Measurements from ENCODE around the gene ISG20. TPM values are rescaled to one million over a fixed set of nuclear protein-coding genes. Genes with fewer than 3 reads are reported as not detected.

Gene ISG20
- total RNA-seq, 2 experiments from 2014 or later, result 209 to 215 TPM

DNA sequence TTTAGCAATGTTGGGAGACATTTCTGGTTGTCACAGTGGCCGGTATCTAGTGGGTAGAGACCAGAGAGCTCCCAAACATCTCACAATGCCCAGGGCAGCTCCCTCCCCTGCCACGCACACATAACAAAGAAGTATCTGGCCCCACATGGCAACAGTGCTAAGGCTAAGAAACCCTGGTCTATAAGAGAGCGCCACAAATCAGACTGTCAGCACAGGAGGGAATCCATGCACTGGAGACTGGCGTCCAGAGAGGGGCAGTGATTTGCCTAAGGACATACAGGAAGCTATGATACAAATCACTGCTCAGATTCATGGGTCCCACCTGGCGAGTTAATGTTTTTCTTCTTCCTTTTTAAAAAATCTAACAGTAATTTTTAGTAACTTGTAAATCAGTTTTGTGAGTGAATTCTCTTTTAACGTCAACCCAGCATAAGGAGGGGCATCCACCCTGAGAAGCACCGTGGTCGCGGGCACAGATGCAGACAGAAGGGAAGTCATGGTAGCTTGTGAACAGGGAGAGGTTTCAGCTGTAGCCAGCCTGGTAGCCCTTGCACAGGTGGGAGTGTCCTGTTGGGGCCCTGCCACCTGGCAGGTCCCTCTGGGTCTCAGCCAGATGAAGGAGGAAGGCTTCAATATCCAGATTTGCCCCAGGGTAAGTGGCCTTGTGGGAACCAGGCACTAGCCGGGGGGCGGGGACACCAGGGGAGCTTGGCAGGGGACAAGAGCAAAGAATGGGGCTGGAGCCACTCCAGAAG lies 8.7 kb downstream of the ISG20 start:
- Mint-ChIP-seq H3K9me3 (no peaks in the 10 kb centered on the region), H3K27me3 (no peaks in the 10 kb centered on the region), H3K36me3 (peaks cover 34% of the 10 kb centered on the region), H3K27ac (peak overlapping the region; percentile 90), H3K4me1 (peaks cover 65% of the 10 kb centered on the region), H3K4me3 (peak overlapping the region; percentile 8)
- POLR2A ChIA-PET, result interaction anchor here (0.6 to 4.7 kb wide), 3 partner anchors 12 to 23 kb away, joined by 3 to 17 read pairs (median 3); no protein-coding TSS in a partner anchor
- no peak for DNase-seq
- no peak for ATAC-seq (ENCODE audit: low read depth)

DNA sequence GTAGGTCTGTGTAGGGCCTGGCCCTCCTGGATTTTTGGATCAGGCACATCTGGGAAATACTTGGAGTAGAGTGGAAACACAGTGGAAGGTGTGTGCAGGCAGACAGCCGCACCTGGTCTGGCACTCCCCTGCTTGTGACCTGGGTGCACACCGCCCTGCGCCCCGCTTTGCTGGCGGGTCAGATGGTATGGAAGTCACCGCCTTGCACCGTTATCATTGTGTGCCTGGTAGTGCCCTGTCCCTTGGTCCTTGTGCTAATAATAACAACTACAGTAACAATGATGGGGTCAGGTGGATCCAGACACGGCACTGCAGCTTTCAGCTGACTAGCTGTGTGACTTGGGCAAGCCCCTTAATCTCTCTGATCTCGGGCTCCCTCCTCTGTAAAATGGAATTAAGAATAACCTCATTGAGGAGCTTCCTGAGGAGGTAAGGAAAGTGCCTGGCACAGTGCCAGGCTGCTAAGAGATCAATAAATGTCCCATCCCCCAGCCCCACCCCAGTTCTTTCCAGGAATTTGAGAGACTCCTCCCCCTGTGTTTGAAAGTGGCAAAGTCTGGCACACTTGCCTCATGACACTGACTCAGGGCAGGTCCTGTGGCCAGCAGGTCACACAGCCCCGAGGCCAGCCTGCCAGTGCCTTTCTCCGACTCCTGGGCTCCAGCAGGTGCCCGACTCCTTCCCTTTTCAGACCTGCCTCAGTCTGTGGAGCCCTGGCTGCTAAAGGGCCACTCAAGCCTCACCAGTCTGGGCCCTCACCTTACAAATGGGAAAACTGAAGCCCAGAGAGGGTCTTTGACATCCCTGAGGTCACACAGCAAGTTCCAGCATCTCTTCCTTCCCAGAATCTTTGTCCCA lies 9.8 kb downstream of the ISG20 start:
- peaks cover 33% of the 10 kb centered on the region for H3K36me3 Mint-ChIP-seq
- peak overlapping the region; percentile 90 for H3K27ac Mint-ChIP-seq
- POLR2A ChIA-PET, result interaction anchor here (1.1 to 4.7 kb wide), 4 partner anchors 15 to 24 kb away, joined by 3 to 17 read pairs (median 6); no protein-coding TSS in a partner anchor
- no peaks in the 10 kb centered on the region for H3K9me3 Mint-ChIP-seq
- peaks cover 67% of the 10 kb centered on the region for H3K4me1 Mint-ChIP-seq
- H3K27me3 Mint-ChIP-seq, result no peaks in the 10 kb centered on the region
- DNase-seq, result no peak
- peak overlapping the region; percentile 79 for H3K4me3 Mint-ChIP-seq
- no peak for ATAC-seq (ENCODE audit: low read depth)

DNA sequence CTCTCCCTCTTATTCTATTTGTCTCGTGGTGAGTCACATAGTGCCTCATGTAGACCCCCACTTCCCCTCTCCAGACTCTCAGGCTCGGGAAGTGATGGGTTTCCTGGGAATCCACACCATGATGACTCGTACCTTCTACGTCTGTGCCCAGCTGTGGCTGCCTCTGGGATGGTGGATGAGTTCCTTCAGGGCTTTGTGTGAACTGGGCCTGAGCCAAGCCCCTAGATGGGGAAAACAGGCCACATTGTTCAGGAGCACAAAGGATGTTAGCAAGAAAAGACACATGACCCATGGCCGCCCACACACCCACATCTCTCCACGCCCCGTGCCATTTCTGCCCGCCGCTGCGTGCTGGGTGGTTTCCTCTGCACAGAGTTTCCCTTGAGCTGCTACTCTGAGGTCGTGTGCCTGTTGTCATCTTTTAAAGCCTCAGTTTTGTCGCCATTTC lies 10.5 kb downstream of the ISG20 start:
- Mint-ChIP-seq H3K36me3 (peaks cover 28% of the 10 kb centered on the region), H3K4me3 (peak overlapping the region; percentile 79), H3K4me1 (peaks cover 63% of the 10 kb centered on the region), H3K9me3 (no peaks in the 10 kb centered on the region), H3K27ac (peak overlapping the region; percentile 90), H3K27me3 (no peaks in the 10 kb centered on the region)
- POLR2A ChIA-PET, result interaction anchor here (0.8 to 1.6 kb wide), 6 partner anchors 9 to 27 kb away, joined by 3 to 8 read pairs (median 5); partner anchors contain the start of gene AEN
- peak; percentile 78 for DNase-seq
- peak; percentile 90 for ATAC-seq (ENCODE audit: low read depth)

DNA sequence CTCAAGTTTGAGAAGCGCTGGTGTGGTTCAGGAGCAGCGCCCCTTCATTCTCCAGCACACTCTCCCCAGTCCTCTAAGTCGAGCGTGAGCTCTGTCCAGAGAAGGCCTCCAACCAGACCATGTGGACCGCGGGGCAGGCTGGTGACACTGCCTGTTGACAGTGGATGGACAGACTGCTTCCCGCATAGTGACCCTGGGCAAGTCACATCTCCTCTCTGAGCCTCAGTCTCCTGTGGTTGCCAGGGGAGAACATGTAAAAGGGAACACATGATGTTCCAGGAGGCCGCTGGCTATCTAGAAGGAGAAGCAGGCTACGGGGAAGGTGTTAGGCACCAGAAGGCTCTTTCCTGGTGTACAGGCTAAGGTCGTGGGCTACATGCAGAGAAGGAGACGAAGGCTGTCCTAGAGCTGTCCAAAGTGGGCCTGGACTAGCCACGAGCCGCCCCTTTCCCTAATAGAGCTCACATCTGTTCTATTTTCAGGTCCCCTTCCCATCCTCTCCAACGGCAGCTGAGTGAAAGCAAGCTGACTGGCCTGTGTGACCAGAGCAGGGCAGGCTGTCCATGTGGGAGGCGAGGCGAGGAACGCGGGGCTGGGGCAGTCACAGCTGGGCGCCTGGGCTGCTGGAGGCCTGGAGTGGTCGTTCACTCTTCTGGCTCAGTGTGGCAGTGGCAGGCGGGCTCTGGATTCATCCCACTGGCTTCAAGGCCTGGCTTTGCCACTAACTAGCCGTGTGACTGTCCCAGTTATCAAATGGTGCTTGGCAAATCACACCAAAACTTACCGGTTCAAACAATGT lies 11.1 kb downstream of the ISG20 start:
- H3K27me3 Mint-ChIP-seq, result no peaks in the 10 kb centered on the region
- no peak for DNase-seq
- peaks cover 31% of the 10 kb centered on the region for H3K36me3 Mint-ChIP-seq
- peak overlapping the region; percentile 90 for H3K27ac Mint-ChIP-seq
- ATAC-seq (ENCODE audit: low read depth), result no peak
- H3K9me3 Mint-ChIP-seq, result no peaks in the 10 kb centered on the region
- H3K4me1 Mint-ChIP-seq, result peaks cover 63% of the 10 kb centered on the region
- peak overlapping the region; percentile 79 for H3K4me3 Mint-ChIP-seq
- POLR2A ChIA-PET, result interaction anchor here (0.8 to 1.6 kb wide), 6 partner anchors 8 to 28 kb away, joined by 3 to 8 read pairs (median 5); partner anchors contain the start of gene AEN

DNA sequence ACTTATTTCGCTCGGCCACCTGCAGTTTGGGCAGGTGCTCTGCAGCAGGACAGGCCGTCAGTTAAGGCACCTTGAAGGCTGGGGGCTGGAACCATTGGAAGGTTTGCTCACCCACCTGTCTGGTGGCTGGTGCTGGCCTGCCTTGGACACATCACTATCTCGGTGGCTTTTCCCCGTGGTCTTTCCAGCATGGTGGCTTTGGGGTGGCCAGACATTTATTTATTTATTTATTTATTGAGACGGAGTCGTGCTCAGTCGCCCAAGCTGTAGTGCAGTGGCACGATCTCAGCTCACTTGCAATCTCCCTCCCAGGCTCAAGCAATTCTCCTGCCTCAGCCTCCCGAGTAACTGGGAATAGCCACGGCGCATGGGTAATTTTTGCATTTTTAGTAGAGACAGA lies 11.7 kb downstream of the ISG20 start:
- Mint-ChIP-seq H3K4me3 (peak overlapping the region; percentile 16), H3K27me3 (no peaks in the 10 kb centered on the region), H3K4me1 (peaks cover 62% of the 10 kb centered on the region), H3K27ac (peak overlapping the region; percentile 56), H3K36me3 (peaks cover 28% of the 10 kb centered on the region), H3K9me3 (no peaks in the 10 kb centered on the region)
- no peak for DNase-seq
- POLR2A ChIA-PET, result interaction anchor here (1.5 to 1.6 kb wide), 2 partner anchors 25 to 26 kb away, joined by 5 to 8 read pairs; no protein-coding TSS in a partner anchor
- no peak for ATAC-seq (ENCODE audit: low read depth)

DNA sequence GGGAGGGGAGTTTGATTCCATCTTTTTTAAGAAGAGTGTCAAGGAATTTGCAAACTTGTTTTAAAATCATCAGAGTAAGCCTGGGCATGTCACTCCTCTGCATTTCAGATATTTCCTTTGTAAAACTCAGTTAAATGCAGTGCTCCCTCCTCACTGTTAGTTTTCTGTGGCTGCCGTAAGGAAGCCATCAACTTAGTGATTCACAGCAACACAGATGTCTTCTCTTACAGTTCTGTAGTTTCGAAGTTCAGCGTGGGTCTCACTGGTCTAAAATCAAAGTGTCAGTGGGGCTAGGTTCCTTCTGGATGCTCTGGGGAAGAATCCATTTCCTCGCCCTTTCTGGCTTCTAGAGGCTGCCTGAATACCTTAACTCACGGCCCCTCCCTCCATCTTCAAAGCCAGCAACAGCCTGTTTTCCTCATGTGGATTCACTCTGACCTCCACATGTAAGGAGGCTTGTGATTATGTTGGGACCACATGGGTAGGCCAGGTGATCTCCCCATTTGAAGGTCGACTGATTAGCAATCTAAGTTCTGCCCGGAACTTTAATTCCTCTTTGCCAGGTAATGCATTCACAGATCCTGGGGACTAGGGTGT lies 12.4 kb downstream of the ISG20 start:
- no peak for DNase-seq
- Mint-ChIP-seq H3K36me3 (peaks cover 22% of the 10 kb centered on the region), H3K4me1 (peaks cover 61% of the 10 kb centered on the region), H3K27ac (peak overlapping the region; percentile 56), H3K4me3 (no peak overlapping the region), H3K27me3 (no peaks in the 10 kb centered on the region), H3K9me3 (no peaks in the 10 kb centered on the region)
- no peak for ATAC-seq (ENCODE audit: low read depth)
- POLR2A ChIA-PET, result no interaction called here

DNA sequence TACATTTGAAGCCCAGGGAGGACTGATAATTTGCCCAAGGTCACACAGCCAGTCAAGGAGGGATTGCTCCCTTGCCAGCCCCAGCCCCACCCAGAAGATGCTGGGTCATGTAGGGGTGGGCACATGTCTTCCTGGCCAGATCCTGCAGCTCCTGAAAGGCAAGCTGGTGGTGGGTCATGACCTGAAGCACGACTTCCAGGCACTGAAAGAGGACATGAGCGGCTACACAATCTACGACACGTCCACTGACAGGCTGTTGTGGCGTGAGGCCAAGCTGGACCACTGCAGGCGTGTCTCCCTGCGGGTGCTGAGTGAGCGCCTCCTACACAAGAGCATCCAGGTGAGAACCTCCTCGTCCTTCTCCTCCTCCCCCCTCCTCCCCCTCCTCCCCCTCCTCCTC lies 13.2 kb downstream of the ISG20 start:
- H3K36me3 Mint-ChIP-seq, result peaks cover 20% of the 10 kb centered on the region
- no peak for ATAC-seq (ENCODE audit: low read depth)
- H3K27me3 Mint-ChIP-seq, result no peaks in the 10 kb centered on the region
- H3K27ac Mint-ChIP-seq, result peak overlapping the region; percentile 56
- H3K9me3 Mint-ChIP-seq, result no peaks in the 10 kb centered on the region
- H3K4me1 Mint-ChIP-seq, result peaks cover 59% of the 10 kb centered on the region
- POLR2A ChIA-PET, result no interaction called here
- no peak overlapping the region for H3K4me3 Mint-ChIP-seq
- no peak for DNase-seq

DNA sequence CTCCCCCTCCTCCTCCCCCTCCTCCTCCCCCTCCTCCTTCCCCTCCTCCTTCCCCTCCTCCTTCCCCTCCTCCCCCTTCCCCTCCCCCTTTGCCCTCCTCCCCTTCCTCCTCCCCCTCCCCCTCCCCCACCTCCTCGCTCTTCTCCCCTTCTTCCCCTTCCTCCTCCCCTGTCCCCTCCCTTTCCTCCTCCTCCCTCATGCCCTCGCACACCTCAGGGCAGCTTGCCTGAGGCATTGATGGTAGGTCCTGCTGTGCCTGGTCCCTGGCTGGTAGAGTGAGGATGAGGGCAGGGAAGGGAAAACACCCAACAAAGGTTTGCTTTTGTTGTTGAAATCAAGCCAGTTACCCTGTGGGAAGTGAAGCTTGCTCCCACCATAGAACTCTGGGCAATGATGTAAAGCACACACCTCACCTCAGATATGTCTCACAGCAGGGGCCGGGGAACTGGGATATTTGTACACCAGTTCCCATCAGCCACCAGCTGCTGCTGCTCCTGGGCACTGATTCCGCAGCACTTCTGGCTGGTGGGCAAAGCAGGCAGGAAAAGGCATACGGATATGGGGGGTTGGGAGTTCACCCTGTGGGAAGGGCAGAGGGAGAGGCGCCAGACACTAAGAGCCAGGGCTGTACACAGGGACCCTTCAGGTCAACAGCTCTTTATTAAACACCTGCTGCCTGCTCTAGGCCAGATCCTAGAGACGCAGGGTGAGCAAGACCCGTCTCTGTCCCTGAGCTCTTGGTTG lies 13.8 kb downstream of the ISG20 start:
- H3K36me3 Mint-ChIP-seq, result peaks cover 18% of the 10 kb centered on the region
- H3K4me1 Mint-ChIP-seq, result peaks cover 57% of the 10 kb centered on the region
- H3K9me3 Mint-ChIP-seq, result no peaks in the 10 kb centered on the region
- ATAC-seq (ENCODE audit: low read depth) (no peak), DNase-seq (no peak)
- H3K4me3 Mint-ChIP-seq, result no peak overlapping the region
- H3K27me3 Mint-ChIP-seq, result no peaks in the 10 kb centered on the region
- peak overlapping the region; percentile 79 for H3K27ac Mint-ChIP-seq
- POLR2A ChIA-PET, result interaction anchor here (1.1 kb wide), 1 partner anchor 30 kb away, joined by 3 read pairs; no protein-coding TSS in a partner anchor

DNA sequence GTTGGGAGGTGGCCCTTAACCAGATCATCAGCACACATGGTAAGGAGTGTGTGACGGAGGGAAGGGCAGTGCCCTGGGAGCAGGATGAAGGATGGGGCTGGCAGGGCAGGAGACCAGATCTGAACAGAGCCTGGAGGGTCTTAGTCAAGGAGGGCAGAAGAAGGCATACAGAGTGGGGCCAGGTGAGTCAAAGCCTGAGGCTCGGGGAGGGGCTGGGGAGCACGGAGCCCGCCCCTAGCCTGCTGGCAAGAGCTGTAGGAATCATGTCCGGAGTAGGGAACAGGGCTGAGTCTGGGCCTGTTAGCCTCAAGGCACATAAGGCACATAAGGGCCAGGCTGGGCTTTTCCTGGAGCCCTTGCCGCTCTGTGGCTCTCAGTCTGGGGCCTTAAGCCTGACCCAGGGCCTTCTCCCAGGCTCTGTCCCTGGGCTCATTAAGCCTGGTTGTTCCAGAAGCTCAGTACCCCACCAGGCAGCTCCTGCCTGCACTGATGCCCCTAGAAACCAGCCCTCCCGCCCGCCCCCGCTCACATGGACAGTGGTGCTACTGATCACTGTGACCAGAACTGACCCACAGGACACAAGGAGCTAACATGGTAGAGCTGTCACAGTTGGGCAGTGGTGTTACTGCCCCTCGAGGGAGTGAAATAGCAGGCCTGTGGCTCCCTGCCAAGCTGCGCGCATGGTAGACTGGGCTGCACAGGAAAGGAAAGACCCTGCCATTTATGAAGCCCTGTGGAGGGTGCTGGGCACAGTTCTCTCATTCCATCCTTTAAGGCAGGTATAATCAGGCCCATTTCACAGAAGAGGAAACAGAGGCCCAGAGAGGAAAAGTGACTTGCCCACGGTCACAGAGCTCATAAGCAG lies 14.6 kb downstream of the ISG20 start:
- Mint-ChIP-seq H3K36me3 (peaks cover 17% of the 10 kb centered on the region), H3K9me3 (no peaks in the 10 kb centered on the region), H3K4me1 (peaks cover 48% of the 10 kb centered on the region), H3K4me3 (no peak overlapping the region), H3K27me3 (no peaks in the 10 kb centered on the region), H3K27ac (peak overlapping the region; percentile 79)
- POLR2A ChIA-PET, result interaction anchor here (1.1 to 1.2 kb wide), 2 partner anchors 17 to 31 kb away, joined by 3 read pairs; no protein-coding TSS in a partner anchor
- ATAC-seq (ENCODE audit: low read depth), result no peak
- no peak for DNase-seq

DNA sequence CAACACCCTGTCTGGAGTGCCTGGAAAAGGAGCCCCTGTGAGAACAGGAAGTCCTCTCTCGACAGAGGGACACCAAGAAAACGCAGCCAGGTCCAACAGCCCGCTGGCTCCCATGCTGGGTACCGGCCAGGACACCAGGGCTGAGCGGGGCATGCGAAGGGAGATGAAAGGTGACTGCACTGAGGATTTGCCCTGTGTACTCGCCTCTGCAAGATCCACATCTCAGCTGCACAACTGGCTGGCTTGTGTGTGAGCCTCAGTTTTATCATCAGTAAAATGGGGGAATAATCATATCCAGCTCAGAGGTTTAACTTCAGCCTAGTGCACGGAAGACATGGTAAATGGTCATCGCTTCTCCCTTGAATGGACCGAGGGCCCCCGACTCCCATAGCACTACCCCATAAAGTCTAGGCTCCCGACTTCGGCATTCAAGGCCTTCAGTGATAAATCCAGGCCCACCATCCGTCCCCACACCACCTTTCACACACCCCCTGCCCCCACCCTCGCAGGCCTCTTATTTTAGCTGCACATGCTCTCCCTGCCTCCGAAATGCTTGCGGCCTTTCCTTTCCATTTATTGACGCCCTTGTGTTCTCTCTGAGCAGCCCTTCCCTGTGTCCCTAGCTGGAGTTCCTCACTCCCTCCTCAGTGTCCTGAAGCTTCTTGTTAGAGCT lies 15.8 kb downstream of the ISG20 start:
- Mint-ChIP-seq H3K4me1 (peaks cover 40% of the 10 kb centered on the region), H3K27ac (peak overlapping the region; percentile 46), H3K27me3 (no peaks in the 10 kb centered on the region), H3K4me3 (no peak overlapping the region), H3K9me3 (no peaks in the 10 kb centered on the region), H3K36me3 (peaks cover 13% of the 10 kb centered on the region)
- no peak for DNase-seq
- POLR2A ChIA-PET, result interaction anchor here (1.2 kb wide), 1 partner anchor 18 kb away, joined by 3 read pairs; no protein-coding TSS in a partner anchor
- no peak for ATAC-seq (ENCODE audit: low read depth)

DNA sequence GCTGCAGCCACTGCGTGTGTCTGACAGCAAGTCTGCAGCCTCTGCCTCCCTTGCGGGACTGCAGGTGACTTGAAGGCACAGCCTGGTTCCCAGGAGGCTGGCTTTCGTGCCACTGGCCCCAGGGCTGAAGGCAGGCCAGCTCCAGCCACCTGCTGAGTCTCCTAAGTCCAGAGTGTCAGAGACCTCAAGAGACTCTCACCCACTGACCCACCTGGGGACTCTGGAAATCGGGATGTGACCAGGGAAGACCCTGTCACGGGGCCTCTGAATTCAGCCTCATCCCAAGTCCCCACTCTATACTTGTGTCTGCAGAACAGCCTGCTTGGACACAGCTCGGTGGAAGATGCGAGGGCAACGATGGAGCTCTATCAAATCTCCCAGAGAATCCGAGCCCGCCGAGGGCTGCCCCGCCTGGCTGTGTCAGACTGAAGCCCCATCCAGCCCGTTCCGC lies 16.3 kb downstream of the ISG20 start:
- Mint-ChIP-seq H3K27me3 (no peaks in the 10 kb centered on the region), H3K4me3 (no peak overlapping the region), H3K9me3 (no peaks in the 10 kb centered on the region), H3K36me3 (peaks cover 10% of the 10 kb centered on the region), H3K4me1 (peaks cover 37% of the 10 kb centered on the region), H3K27ac (peak overlapping the region; percentile 46)
- no peak for DNase-seq
- POLR2A ChIA-PET, result interaction anchor here (1.2 to 1.9 kb wide), 4 partner anchors 16 to 33 kb away, joined by 3 to 5 read pairs (median 4); partner anchors contain the start of genes AEN and ISG20
- no peak for ATAC-seq (ENCODE audit: low read depth)

All from activated naive CD8-positive, alpha-beta T cell treated with anti-CD3 and anti-CD28 coated beads, Interleukin-2, amount 10 ng/mL, durations not matched to agents 7 days and 5 days (primary cell).